ENCODE measurements around the gene PHOX2B.

DNA sequence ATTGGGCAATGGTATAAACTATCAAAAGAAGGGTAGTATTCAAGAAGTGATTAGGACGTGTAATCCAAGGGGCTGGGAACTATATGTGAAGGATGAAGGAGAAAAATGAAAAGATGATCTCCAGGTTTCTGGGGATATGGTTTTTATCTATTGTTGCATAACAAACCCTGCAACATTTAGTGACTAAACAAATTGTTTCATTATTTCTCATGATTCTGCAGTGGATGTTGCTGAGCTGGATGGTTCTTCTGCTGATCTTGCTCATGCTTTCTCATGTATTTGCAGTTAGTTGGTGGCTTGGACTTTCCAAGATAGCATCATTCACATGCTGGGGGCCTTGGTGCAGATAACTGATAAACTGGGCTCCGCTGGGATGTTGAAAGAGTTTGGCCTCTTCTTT, 29.1 kb downstream of the PHOX2B start:
- no peak for TF ChIP-seq OSR1 (CRISPR knock-in tag; IDR thresholded peaks at IDR 0.05)
- TF ChIP-seq TOX (CRISPR knock-in tag; IDR thresholded peaks at IDR 0.05; ENCODE audit: borderline replicate concordance): no peak
- no peak for TF ChIP-seq ESRRG (CRISPR knock-in tag; IDR thresholded peaks at IDR 0.05)
- TF ChIP-seq, protein P1, sequence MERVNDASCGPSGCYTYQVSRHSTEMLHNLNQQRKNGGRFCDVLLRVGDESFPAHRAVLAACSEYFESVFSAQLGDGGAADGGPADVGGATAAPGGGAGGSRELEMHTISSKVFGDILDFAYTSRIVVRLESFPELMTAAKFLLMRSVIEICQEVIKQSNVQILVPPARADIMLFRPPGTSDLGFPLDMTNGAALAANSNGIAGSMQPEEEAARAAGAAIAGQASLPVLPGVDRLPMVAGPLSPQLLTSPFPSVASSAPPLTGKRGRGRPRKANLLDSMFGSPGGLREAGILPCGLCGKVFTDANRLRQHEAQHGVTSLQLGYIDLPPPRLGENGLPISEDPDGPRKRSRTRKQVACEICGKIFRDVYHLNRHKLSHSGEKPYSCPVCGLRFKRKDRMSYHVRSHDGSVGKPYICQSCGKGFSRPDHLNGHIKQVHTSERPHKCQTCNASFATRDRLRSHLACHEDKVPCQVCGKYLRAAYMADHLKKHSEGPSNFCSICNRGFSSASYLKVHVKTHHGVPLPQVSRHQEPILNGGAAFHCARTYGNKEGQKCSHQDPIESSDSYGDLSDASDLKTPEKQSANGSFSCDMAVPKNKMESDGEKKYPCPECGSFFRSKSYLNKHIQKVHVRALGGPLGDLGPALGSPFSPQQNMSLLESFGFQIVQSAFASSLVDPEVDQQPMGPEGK (CRISPR knock-in tag; IDR thresholded peaks at IDR 0.05; ENCODE audit: borderline replicate concordance): no peak
- TF ChIP-seq, protein P2, sequence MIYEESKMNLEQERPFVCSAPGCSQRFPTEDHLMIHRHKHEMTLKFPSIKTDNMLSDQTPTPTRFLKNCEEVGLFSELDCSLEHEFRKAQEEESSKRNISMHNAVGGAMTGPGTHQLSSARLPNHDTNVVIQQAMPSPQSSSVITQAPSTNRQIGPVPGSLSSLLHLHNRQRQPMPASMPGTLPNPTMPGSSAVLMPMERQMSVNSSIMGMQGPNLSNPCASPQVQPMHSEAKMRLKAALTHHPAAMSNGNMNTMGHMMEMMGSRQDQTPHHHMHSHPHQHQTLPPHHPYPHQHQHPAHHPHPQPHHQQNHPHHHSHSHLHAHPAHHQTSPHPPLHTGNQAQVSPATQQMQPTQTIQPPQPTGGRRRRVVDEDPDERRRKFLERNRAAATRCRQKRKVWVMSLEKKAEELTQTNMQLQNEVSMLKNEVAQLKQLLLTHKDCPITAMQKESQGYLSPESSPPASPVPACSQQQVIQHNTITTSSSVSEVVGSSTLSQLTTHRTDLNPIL (CRISPR knock-in tag; IDR thresholded peaks at IDR 0.05; ENCODE audit: low read depth): no peak
